Liver (tissue), 9 donors: Measurements from ENCODE around the gene PREB. TPM values are rescaled to one million over a fixed set of nuclear protein-coding genes. Genes with fewer than 3 reads are reported as not detected.

Experiments
- DNase-seq: peaks from one replicate; pipeline ENCODE4 v3.0.0-alpha.2; 2017; ENCODE audit warnings: low spot score
- H3K27ac ChIP-seq, 2 donors: one replicate each; pipeline ENCODE4 v1.7.0; 2013; ENCODE audit warnings: inconsistent platforms in 2 of 2, low read length in 2 of 2, control low read depth in 1 of 2, low read depth in 1 of 2, mild to moderate bottlenecking in 1 of 2
- H3K27me3 ChIP-seq, 4 donors: one replicate each; pipeline versions ENCODE4 v1.6.1 to v1.7.0; 2013; ENCODE audit warnings: low read length in 3 of 4, inconsistent platforms in 1 of 4, mild to moderate bottlenecking in 1 of 4, moderate library complexity in 1 of 4; ENCODE audit not compliant: control insufficient read depth in 4 of 4, insufficient read depth in 4 of 4
- H3K36me3 ChIP-seq, 4 donors: one replicate each; pipeline versions ENCODE4 v1.6.1 to v1.7.0; 2013; ENCODE audit warnings: low read length in 3 of 4, mild to moderate bottlenecking in 3 of 4, low read depth in 1 of 4, moderate library complexity in 1 of 4; ENCODE audit not compliant: control insufficient read depth in 4 of 4, insufficient read depth in 3 of 4
- H3K4me1 ChIP-seq, 4 donors: one replicate each; pipeline versions ENCODE4 v1.6.1 to v1.7.0; 2013; ENCODE audit warnings: low read length in 3 of 4, mild to moderate bottlenecking in 3 of 4, moderate library complexity in 1 of 4; ENCODE audit not compliant: control insufficient read depth in 4 of 4, insufficient read depth in 4 of 4
- H3K4me3 ChIP-seq, 3 donors: one replicate each; pipeline versions ENCODE4 v1.6.1 to v1.7.0; 2013; ENCODE audit warnings: low read length in 3 of 3, control low read depth in 1 of 3, low read depth in 1 of 3, mild to moderate bottlenecking in 1 of 3
- H3K9ac ChIP-seq, 2 donors: one replicate each; pipeline ENCODE4 v1.7.0; 2013; ENCODE audit warnings: low read length in 2 of 2, mild to moderate bottlenecking in 2 of 2, moderate library complexity in 2 of 2, control low read depth in 1 of 2, low read depth in 1 of 2
- H3K9me3 ChIP-seq, 4 donors: one replicate each; pipeline versions ENCODE4 v1.6.1 to v1.7.0; 2013; ENCODE audit warnings: low read length in 3 of 4; ENCODE audit not compliant: control insufficient read depth in 4 of 4
- EGR1 ChIP-seq, 2 donors: IDR thresholded peaks; 2 replicates each; pipeline ENCODE4 v1.6.1; 2016 to 2018; ENCODE audit warnings: antibody characterized with exemption in 2 of 2, low read depth in 2 of 2
- FOXA1 ChIP-seq: IDR thresholded peaks from 2 replicates; pipeline ENCODE4 v1.6.1; 2016; ENCODE audit warnings: antibody characterized with exemption
- FOXA2 ChIP-seq: IDR thresholded peaks from 2 replicates; pipeline ENCODE4 v1.6.1; 2016; ENCODE audit warnings: antibody characterized with exemption
- GABPA ChIP-seq, 2 donors: IDR thresholded peaks in 1 of 2; conservative IDR thresholded peaks in 1 of 2; 2 replicates each; pipeline ENCODE4 v1.6.1; 2016; ENCODE audit warnings: antibody characterized with exemption in 2 of 2, mild to moderate bottlenecking in 1 of 2, moderate library complexity in 1 of 2
- HNF4A ChIP-seq, 2 donors: conservative IDR thresholded peaks; 2 replicates each; pipeline ENCODE4 v1.6.1; 2016; ENCODE audit warnings: antibody characterized with exemption in 2 of 2, mild to moderate bottlenecking in 2 of 2
- JUND ChIP-seq, 2 donors: IDR thresholded peaks; 2 replicates each; pipeline ENCODE4 v1.6.1; 2016; ENCODE audit warnings: antibody characterized with exemption in 2 of 2
- NR2F2 ChIP-seq: IDR thresholded peaks from 2 replicates; pipeline ENCODE4 v1.6.1; 2016; ENCODE audit warnings: antibody characterized with exemption
- RAD21 ChIP-seq, 2 donors: IDR thresholded peaks; 2 replicates each; pipeline ENCODE4 v1.6.1; 2016; ENCODE audit warnings: antibody characterized with exemption in 2 of 2, mild to moderate bottlenecking in 2 of 2
- RXRA ChIP-seq, 2 donors: IDR thresholded peaks; 2 replicates each; pipeline ENCODE4 v1.6.1; 2017 to 2018; ENCODE audit warnings: antibody characterized with exemption in 2 of 2, mild to moderate bottlenecking in 1 of 2
- SP1 ChIP-seq: IDR thresholded peaks from 2 replicates; pipeline ENCODE4 v1.6.1; 2018; ENCODE audit warnings: antibody characterized with exemption, mild to moderate bottlenecking
- TAF1 ChIP-seq: conservative IDR thresholded peaks from 2 replicates; pipeline ENCODE4 v1.6.1; 2016; ENCODE audit warnings: antibody characterized with exemption, mild to moderate bottlenecking
- YY1 ChIP-seq: IDR thresholded peaks from 2 replicates; pipeline ENCODE4 v1.6.1; 2016; ENCODE audit warnings: antibody characterized with exemption, mild to moderate bottlenecking
- WGBS: extraction: QIAGEN DNeasy Blood & Tissue Kit; methylation state at CpG from one replicate; pipeline ENCODE4 v1.1.7; 2013; 5-methylcytosine and 5-hydroxymethylcytosine counted together
- polyA plus RNA-seq, 2 donors: library from polyadenylated mRNA; stranded (reverse) in 1 of 2; unstranded in 1 of 2; fragments of 200-250 nt in 1 of 2; fragments of >200 nt in 1 of 2; fragmentation: Nextera tagmentation in 1 of 2; extraction: Ambion mirVana in 1 of 2; gene quantifications; one replicate each; pipeline versions ENCODE4 v1.2.1 to v1.2.3, GENCODE V29; 2013 to 2015
- total RNA-seq, 2 donors: library from RNA; depleted of rRNA; stranded (reverse); fragments of >200 nt; gene quantifications; one replicate each; pipeline ENCODE4 v1.2.3, GENCODE V29; 2014
- TF ChIP-seq, protein P1 (sequence below): IDR thresholded peaks from 2 replicates; pipeline ENCODE4 v1.6.1; 2016; ENCODE audit warnings: antibody characterized with exemption
- TF ChIP-seq, protein P2 (sequence below): IDR thresholded peaks from 2 replicates; pipeline ENCODE4 v1.6.1; 2016; ENCODE audit warnings: antibody characterized with exemption
- TF ChIP-seq, protein P3 (sequence below): IDR thresholded peaks from 2 replicates; pipeline ENCODE4 v1.6.1; 2016; ENCODE audit warnings: antibody characterized with exemption
- TF ChIP-seq, protein P4 (sequence below): fragments of 150-350 bp; IDR thresholded peaks from 2 replicates; pipeline ENCODE4 v1.5.1; 2017; ENCODE audit warnings: improper control_type of control experiment, low read depth, low read length; ENCODE audit not compliant: missing input control
- TF ChIP-seq, protein P5 (sequence below): IDR thresholded peaks from 2 replicates; pipeline ENCODE4 v1.6.1; 2016; ENCODE audit warnings: antibody characterized with exemption, mild to moderate bottlenecking
- donor health status: healthy.
- donor health status: healthy.
- donor health status: healthy.
- donor health status: healthy.
- donor health status: healthy.

The PREB gene
- total and polyA plus RNA-seq, 4 donors: 21.5 to 98.4 (median 60.9) TPM

DNA sequence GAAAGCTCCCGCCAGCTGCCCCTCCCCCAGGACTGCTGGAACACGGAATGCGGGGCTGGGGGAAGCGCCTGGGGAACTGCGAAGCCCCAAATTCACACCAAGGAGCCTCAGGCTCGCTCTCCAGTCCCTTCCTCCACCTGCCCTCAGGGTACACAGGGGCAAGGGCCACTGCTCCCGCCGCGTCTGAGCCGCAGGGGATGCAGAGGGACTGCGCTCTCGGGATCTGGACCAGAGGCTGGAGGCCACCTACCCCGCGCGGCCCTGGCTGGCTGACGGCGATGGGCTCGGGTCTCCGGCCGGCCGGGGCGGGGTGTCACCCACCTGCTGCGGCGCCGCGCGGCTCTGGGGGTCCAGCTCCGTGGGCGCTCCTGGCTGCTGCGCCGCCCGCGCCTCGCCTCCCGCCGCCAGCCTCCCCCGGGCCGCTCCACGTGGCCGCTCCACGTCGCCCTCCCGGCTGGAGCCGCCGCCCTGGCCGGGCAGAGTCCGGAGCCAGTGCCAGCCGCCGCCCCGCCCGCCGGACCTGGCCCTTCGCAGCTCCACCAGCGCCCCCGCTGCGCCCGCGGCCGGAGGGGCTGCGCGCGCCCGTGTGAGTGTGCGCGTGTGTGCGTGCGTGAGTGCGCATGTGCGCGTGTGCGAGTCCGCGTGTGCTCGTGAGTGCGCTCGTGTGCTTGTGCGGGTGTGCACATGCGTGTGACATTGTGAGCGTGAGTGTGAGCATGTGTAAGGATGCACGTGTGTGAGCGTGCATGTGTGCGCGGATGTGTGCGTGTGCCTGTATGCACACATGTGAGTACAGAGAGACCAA is 15.7 kb downstream of the PREB start, which contains the start of gene CGREF1:
Gene CGREF1 (minus strand): TSS at position 604 of the 805 bp plus-strand sequence. CDS start 14,762 bp downstream, outside the sequence.
- peaks cover 0 to 2% (median 0%) of the 10 kb centered on the region in 4 donors for H3K27me3 ChIP-seq
- WGBS: 9% methylated on average over 84 of the region's 84 CpGs
- no peak within 1 kb of the TSS for H3K27ac ChIP-seq
- TF ChIP-seq SP1: no peak
- TF ChIP-seq, protein P1, sequence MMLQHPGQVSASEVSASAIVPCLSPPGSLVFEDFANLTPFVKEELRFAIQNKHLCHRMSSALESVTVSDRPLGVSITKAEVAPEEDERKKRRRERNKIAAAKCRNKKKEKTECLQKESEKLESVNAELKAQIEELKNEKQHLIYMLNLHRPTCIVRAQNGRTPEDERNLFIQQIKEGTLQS: no peak
- TF ChIP-seq NR2F2: no peak
- TF ChIP-seq, protein P2, sequence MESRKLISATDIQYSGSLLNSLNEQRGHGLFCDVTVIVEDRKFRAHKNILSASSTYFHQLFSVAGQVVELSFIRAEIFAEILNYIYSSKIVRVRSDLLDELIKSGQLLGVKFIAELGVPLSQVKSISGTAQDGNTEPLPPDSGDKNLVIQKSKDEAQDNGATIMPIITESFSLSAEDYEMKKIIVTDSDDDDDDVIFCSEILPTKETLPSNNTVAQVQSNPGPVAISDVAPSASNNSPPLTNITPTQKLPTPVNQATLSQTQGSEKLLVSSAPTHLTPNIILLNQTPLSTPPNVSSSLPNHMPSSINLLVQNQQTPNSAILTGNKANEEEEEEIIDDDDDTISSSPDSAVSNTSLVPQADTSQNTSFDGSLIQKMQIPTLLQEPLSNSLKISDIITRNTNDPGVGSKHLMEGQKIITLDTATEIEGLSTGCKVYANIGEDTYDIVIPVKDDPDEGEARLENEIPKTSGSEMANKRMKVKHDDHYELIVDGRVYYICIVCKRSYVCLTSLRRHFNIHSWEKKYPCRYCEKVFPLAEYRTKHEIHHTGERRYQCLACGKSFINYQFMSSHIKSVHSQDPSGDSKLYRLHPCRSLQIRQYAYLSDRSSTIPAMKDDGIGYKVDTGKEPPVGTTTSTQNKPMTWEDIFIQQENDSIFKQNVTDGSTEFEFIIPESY: no peak
- TF ChIP-seq RXRA (IDR thresholded peaks at IDR 0.05): no peak
- TF ChIP-seq FOXA1: no peak
- no peak for TF ChIP-seq HNF4A (conservative IDR thresholded peaks at IDR 0.05)
- TF ChIP-seq, protein P3, sequence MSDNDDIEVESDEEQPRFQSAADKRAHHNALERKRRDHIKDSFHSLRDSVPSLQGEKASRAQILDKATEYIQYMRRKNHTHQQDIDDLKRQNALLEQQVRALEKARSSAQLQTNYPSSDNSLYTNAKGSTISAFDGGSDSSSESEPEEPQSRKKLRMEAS: no peak
- no peak for TF ChIP-seq FOXA2
- TF ChIP-seq GABPA (IDR thresholded peaks at IDR 0.05 in 1 of 2, conservative IDR thresholded peaks at IDR 0.05 in 1 of 2): no peak
- no peak for TF ChIP-seq TAF1
- no peak for TF ChIP-seq RAD21 (IDR thresholded peaks at IDR 0.05)
- TF ChIP-seq EGR1 (IDR thresholded peaks at IDR 0.05; ENCODE audit: low read depth in 2 of 2): no peak
- TF ChIP-seq, protein P4, sequence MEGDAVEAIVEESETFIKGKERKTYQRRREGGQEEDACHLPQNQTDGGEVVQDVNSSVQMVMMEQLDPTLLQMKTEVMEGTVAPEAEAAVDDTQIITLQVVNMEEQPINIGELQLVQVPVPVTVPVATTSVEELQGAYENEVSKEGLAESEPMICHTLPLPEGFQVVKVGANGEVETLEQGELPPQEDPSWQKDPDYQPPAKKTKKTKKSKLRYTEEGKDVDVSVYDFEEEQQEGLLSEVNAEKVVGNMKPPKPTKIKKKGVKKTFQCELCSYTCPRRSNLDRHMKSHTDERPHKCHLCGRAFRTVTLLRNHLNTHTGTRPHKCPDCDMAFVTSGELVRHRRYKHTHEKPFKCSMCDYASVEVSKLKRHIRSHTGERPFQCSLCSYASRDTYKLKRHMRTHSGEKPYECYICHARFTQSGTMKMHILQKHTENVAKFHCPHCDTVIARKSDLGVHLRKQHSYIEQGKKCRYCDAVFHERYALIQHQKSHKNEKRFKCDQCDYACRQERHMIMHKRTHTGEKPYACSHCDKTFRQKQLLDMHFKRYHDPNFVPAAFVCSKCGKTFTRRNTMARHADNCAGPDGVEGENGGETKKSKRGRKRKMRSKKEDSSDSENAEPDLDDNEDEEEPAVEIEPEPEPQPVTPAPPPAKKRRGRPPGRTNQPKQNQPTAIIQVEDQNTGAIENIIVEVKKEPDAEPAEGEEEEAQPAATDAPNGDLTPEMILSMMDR: no peak
- no peak for TF ChIP-seq YY1
- no peak for TF ChIP-seq JUND (IDR thresholded peaks at IDR 0.05)
- TF ChIP-seq, protein P5, sequence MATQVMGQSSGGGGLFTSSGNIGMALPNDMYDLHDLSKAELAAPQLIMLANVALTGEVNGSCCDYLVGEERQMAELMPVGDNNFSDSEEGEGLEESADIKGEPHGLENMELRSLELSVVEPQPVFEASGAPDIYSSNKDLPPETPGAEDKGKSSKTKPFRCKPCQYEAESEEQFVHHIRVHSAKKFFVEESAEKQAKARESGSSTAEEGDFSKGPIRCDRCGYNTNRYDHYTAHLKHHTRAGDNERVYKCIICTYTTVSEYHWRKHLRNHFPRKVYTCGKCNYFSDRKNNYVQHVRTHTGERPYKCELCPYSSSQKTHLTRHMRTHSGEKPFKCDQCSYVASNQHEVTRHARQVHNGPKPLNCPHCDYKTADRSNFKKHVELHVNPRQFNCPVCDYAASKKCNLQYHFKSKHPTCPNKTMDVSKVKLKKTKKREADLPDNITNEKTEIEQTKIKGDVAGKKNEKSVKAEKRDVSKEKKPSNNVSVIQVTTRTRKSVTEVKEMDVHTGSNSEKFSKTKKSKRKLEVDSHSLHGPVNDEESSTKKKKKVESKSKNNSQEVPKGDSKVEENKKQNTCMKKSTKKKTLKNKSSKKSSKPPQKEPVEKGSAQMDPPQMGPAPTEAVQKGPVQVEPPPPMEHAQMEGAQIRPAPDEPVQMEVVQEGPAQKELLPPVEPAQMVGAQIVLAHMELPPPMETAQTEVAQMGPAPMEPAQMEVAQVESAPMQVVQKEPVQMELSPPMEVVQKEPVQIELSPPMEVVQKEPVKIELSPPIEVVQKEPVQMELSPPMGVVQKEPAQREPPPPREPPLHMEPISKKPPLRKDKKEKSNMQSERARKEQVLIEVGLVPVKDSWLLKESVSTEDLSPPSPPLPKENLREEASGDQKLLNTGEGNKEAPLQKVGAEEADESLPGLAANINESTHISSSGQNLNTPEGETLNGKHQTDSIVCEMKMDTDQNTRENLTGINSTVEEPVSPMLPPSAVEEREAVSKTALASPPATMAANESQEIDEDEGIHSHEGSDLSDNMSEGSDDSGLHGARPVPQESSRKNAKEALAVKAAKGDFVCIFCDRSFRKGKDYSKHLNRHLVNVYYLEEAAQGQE: no peak
- H3K9ac ChIP-seq: no peak within 1 kb of the TSS
- peaks cover 0 to 18% (median 13%) of the 10 kb centered on the region in 4 donors for H3K4me1 ChIP-seq
- H3K4me3 ChIP-seq: peak within 1 kb of the TSS in 2 of 3 donors; percentile 7 to 52
- DNase-seq: no peak
- H3K9me3 ChIP-seq: no peaks in the 10 kb centered on the region
- H3K36me3 ChIP-seq: no peaks in the 10 kb centered on the region
